ENCODE data around the gene CELF3.
"Not testable (repeated sequence)": the region's sequence is repeated elsewhere in the genome, so short reads cannot be mapped to it uniquely, and the experiment has no call there.

The CELF3 gene

GRCh38 chr1:151704246-151704645 lies 12.4 kb downstream of the CELF3 start:
- no peak for DNase-seq (ENCODE audit: low spot score)
- FAIRE-seq = no peak

DNA sequence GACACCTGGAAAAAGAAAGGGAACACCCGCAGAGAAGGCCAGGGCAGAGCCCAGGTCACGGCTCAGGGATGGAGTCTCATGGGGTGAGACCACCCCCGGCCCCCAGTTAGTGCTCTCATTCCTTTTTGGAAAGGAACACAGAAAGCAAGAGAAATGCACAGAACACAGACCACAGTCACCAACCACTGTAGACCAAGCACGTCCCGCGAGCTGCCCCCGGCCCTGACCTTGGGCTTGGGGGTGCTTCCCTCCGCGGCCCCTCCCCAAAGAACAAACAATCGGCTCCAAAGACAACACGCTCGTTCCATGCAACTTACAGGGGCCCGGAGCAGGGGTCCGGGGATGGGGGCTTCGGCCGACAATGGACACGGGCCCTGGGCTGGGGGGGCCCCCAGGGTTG lies 12.8 kb downstream of the CELF3 start:
- no peak for DNase-seq (ENCODE audit: low spot score)
- no peak for FAIRE-seq

GRCh38 chr1:151702936-151703335 lies 13.7 kb downstream of the CELF3 start:
- DNase-seq (ENCODE audit: low spot score) (no peak), FAIRE-seq (no peak)

GRCh38 chr1:151701515-151701914 lies 15.1 kb downstream of the CELF3 start:
- DNase-seq (ENCODE audit: low spot score) = no peak
- no peak for FAIRE-seq

GRCh38 chr1:151693057-151693651 lies 23.4 kb downstream of the CELF3 start:
- FAIRE-seq = no peak

GRCh38 chr1:151692226-151692625 lies 24.4 kb downstream of the CELF3 start:
- DNase-seq (ENCODE audit: low spot score) = no peak
- no peak for FAIRE-seq

More at GRCh38 chr1:151693057-151693651, 23.4 kb downstream of the CELF3 start:
- peak; percentile 20 for DNase-seq (ENCODE audit: low spot score)

- DNase-seq (ENCODE audit: low spot score) (no peak), FAIRE-seq (no peak)
Measured at GRCh38 chr1:151689494-151689893, 27.1 kb downstream of the CELF3 start.

GRCh38 chr1:151686561-151686960 lies 30.0 kb downstream of the CELF3 start:
- no peak for FAIRE-seq
- DNase-seq (ENCODE audit: low spot score) = no peak

DNA sequence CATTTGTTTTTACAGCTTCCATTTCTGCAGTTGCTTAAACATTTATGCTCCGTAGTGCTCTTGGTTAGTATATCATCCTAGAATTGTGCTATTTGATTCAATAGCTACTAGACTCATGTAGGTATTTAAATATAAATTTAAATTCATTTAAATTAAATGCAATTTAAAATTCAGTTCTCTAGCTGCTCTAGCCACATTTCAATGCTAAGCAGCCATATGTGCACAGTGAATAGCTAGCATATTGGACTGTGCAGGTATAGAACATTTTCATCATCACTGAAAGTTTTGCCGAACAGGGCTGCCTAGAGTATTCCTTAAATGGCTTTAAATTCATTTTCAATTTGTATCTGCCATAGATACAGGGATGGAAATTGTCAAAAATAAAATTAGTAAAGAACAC lies 32.5 kb downstream of the CELF3 start:
- FAIRE-seq = no peak
- DNase-seq (ENCODE audit: low spot score) = no peak

GRCh38 chr1:151682901-151683300 lies 33.7 kb downstream of the CELF3 start:
- not testable (repeated sequence) for FAIRE-seq; DNase-seq (ENCODE audit: low spot score)

DNA sequence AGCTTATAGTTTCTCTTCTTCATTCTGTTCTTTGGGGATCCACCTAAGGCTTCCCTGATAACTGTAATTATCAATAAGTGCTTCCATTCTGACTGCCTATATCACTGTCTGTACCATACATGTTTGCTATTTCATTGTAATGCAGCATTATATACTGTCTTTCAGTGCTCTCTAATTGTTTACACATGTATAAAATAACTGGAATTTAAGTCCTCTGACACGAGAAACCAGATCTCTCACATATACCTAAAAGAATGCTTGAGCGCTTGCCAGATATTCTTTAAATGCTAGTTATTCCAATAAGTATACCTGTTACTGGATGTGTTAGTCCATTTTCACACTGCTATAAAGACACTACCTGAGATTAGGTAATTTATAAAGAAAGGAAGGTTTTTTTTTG lies 34.7 kb downstream of the CELF3 start:
- DNase-seq (ENCODE audit: low spot score) (no peak), FAIRE-seq (no peak)

GRCh38 chr1:151680826-151681225 lies 35.8 kb downstream of the CELF3 start:
- peak; percentile 95 for FAIRE-seq
- peak; percentile 90 for DNase-seq (ENCODE audit: low spot score)

GRCh38 chr1:151680391-151680790 lies 36.2 kb downstream of the CELF3 start:
- no peak for FAIRE-seq
- peak; percentile 26 for DNase-seq (ENCODE audit: low spot score)

- DNase-seq (ENCODE audit: low spot score) (no peak), FAIRE-seq (no peak)
Measured at GRCh38 chr1:151673407-151673806, 43.2 kb downstream of the CELF3 start.

- not testable (repeated sequence) for FAIRE-seq; DNase-seq (ENCODE audit: low spot score)
Measured at GRCh38 chr1:151670036-151670675, 46.4 kb downstream of the CELF3 start.

DNA sequence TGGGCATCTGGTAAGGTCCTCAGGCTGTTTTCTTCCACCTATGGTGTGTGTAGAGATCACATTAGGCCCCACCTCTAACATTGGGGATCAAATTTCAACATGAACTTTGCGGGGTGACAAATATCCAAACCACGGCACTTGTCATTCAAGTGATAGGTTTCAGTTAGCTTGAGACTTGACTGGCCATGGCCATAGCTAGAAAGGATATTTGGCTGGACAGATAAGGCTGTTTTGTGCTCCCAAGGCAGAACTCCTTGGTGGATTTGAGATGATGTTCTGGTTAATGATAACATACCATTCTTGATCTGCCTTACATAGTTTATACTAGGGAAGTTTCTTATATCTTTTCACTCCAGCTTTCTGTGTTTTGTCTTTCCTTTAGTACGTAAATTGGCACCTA lies 48.5 kb downstream of the CELF3 start:
- FAIRE-seq (no peak), DNase-seq (ENCODE audit: low spot score) (no peak)

DNA sequence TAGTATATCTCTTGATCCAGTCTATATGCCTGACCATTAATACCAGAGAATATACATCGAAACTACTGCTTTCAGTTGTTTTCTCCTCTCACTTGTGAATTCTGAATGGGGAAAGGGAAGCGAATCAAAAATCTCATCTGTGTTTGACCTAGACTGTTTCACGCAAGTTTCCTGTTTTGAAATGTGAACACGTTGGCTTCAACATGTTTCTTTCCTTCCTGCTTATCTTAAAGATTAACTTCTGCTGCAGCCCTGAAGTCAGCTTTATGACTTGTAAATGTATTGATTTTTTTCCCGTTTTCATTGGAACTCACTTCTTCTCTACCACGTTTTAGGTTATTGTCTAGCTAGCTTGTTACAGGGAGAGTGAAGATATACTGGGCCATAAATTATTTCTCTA lies 54.9 kb downstream of the CELF3 start:
- DNase-seq (ENCODE audit: low spot score) = no peak
- FAIRE-seq = no peak

DNA sequence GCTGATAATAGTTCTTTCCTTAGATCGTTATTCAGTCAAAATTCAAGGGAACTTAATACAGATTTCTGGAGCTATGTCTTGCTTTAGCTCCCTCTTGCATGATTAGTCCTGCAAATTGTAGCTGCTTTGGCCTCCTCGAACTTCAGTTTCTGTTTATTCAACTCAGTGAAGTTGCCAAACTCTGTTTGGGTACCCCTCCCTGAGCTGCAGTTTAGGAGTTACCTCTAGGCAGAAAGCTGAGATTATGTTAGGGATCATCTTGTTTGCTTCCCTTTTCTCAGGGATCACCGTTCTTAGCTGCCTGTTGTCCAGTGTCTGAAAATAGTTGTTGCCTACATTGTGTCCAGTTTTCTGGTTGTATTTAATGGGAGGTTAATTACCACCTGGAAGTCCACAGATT lies 61.2 kb downstream of the CELF3 start:
- DNase-seq (ENCODE audit: low spot score) (no peak), FAIRE-seq (no peak)

DNA sequence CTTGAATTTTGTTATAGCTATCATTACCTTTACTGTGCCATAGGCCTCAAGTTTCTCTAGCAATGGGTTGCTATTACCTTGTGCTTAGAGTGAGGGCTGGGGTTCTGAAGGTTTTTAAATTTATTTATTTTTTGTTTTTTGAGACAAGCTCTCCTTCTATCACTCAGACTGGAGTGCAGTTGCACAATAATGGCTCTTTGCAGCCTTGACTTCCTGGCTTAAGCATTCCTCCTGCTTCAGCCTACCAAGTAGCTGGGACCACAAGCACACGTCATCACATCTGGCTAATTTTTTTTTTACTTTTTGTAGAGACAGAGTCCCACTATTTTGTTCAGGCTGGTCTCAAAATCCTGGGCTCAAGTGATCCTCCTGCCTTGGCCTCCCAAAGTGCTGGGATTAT lies 63.2 kb downstream of the CELF3 start:
- DNase-seq (ENCODE audit: low spot score) (no peak), FAIRE-seq (no peak)

Data from RCC 7860 (cell line).